ENCODE data around the gene STAG2.

- TF ChIP-seq CTCF (IDR thresholded peaks at IDR 0.05) = no peak
- TF ChIP-seq POLR2A (IDR thresholded peaks at IDR 0.05) = no peak
Measured at GRCh38 chrX:123975180-123975579, 13.7 kb downstream of the STAG2 start.

Data from esophagus squamous epithelium (tissue), 4 donors.